HEK293 (cell line): ENCODE results near the gene CMKLR1.

Experiments used
- CTCF ChIA-PET: fragments of 350-600 bp; formaldehyde crosslinking; extraction: SDS; loops from one replicate; lab custom pipeline; 2021; ENCODE audit warnings: antibody characterized with exemption; lab: Yijun Ruan, JAX
- POLR2A ChIA-PET: fragments of 300-600 bp; formaldehyde crosslinking; extraction: SDS; loops from one replicate; lab custom pipeline; 2020; ENCODE audit warnings: antibody characterized with exemption, inconsistent platforms; lab: Yijun Ruan, JAX
- H3K27ac ChIP-seq: fragments of 200-500 bp; sonication (Bioruptor generic); 2 replicates; pipeline ENCODE4 v1.5.1; 2014; ENCODE audit warnings: low read depth, low read length, control low read depth, inconsistent platforms; ENCODE audit errors: extremely low read depth
- H3K36me3 ChIP-seq, 2 experiments: fragments of 200-500 bp in 1 of 2; sonication (Bioruptor generic) in 1 of 2; 1 replicate in 1 of 2; 2 replicates in 1 of 2; pipeline ENCODE4 v1.5.1; 2014 to 2017; ENCODE audit warnings: inconsistent platforms in 2 of 2, low read length in 2 of 2; ENCODE audit not compliant: control insufficient read depth in 2 of 2, insufficient read depth in 1 of 2
- H3K4me1 ChIP-seq: fragments of 200-500 bp; sonication (Bioruptor generic); 2 replicates; pipeline ENCODE4 v1.5.1; 2014; ENCODE audit warnings: mild to moderate bottlenecking, low read length, inconsistent platforms; ENCODE audit not compliant: control insufficient read depth, insufficient read depth
- H3K4me3 ChIP-seq: 2 replicates; pipeline ENCODE4 v1.5.1; 2011; ENCODE audit warnings: low read depth, mild to moderate bottlenecking, control low read depth, low read length, moderate library complexity
- H3K9me3 ChIP-seq: fragments of 200-500 bp; sonication (Bioruptor generic); 2 replicates; pipeline ENCODE4 v1.5.1; 2014; ENCODE audit warnings: low read depth, low read length, inconsistent platforms; ENCODE audit not compliant: control insufficient read depth, insufficient read depth
- MZF1 ChIP-seq: fragments of 450-650 bp; formaldehyde crosslinking; IDR thresholded peaks from 2 replicates; pipeline ENCODE4 v1.5.1; 2017; ENCODE audit warnings: missing biosample characterization, missing genetic modification characterization, borderline replicate concordance
- SCRT2 ChIP-seq: fragments of 450-650 bp; formaldehyde crosslinking; IDR thresholded peaks from 2 replicates; pipeline ENCODE4 v1.5.1; 2016; ENCODE audit warnings: missing biosample characterization, missing genetic modification characterization
- ZNF132 ChIP-seq: fragments of 450-650 bp; formaldehyde crosslinking; IDR thresholded peaks from 2 replicates; pipeline ENCODE4 v1.5.1; 2017; ENCODE audit warnings: missing biosample characterization, missing genetic modification characterization, borderline replicate concordance
- ZNF211 ChIP-seq: fragments of 450-650 bp; formaldehyde crosslinking; IDR thresholded peaks from 2 replicates; pipeline ENCODE4 v1.5.1; 2016; ENCODE audit warnings: low read depth, missing biosample characterization, missing genetic modification characterization
- ZNF23 ChIP-seq: fragments of 450-650 bp; formaldehyde crosslinking; IDR thresholded peaks from 2 replicates; pipeline ENCODE4 v1.5.1; 2016; ENCODE audit warnings: missing biosample characterization, missing genetic modification characterization, borderline replicate concordance
- ZNF274 ChIP-seq, 2 experiments: fragments of 200-500 bp in 1 of 2; fragments of 450-650 bp in 1 of 2; sonication (Bioruptor generic) in 1 of 2; formaldehyde crosslinking in 1 of 2; IDR thresholded peaks; 2 replicates each; pipeline versions ENCODE4 v1.5.1 to v1.6.1; 2014 to 2016; ENCODE audit warnings: borderline replicate concordance in 1 of 2, inconsistent platforms in 1 of 2, low read length in 1 of 2, missing biosample characterization in 1 of 2, missing genetic modification characterization in 1 of 2
- ZNF37A ChIP-seq: fragments of 450-650 bp; IDR thresholded peaks from 2 replicates; pipeline ENCODE4 v1.5.1; 2018; ENCODE audit warnings: missing biosample characterization, missing genetic modification characterization
- ZNF501 ChIP-seq: fragments of 450-650 bp; formaldehyde crosslinking; IDR thresholded peaks from 2 replicates; pipeline ENCODE4 v1.5.1; 2016; ENCODE audit warnings: missing biosample characterization, missing genetic modification characterization
- ZNF555 ChIP-seq: fragments of 450-650 bp; formaldehyde crosslinking; conservative IDR thresholded peaks from 2 replicates; pipeline ENCODE4 v1.5.1; 2017; ENCODE audit warnings: missing biosample characterization, mild to moderate bottlenecking, missing genetic modification characterization, inconsistent platforms
- ZNF560 ChIP-seq: fragments of 450-650 bp; formaldehyde crosslinking; IDR thresholded peaks from 2 replicates; pipeline ENCODE4 v1.5.1; 2017; ENCODE audit warnings: missing biosample characterization, missing genetic modification characterization, borderline replicate concordance
- ZNF561 ChIP-seq: fragments of 450-650 bp; IDR thresholded peaks from 2 replicates; pipeline ENCODE4 v1.5.1; 2018; ENCODE audit warnings: missing biosample characterization, missing genetic modification characterization, borderline replicate concordance
- ZNF600 ChIP-seq: fragments of 450-650 bp; formaldehyde crosslinking; IDR thresholded peaks from 2 replicates; pipeline ENCODE4 v1.5.1; 2016; ENCODE audit warnings: missing biosample characterization, missing genetic modification characterization
- ZNF747 ChIP-seq: fragments of 450-650 bp; formaldehyde crosslinking; IDR thresholded peaks from 2 replicates; pipeline ENCODE4 v1.5.1; 2016; ENCODE audit warnings: missing biosample characterization, missing genetic modification characterization
- ZSCAN23 ChIP-seq: fragments of 450-650 bp; formaldehyde crosslinking; IDR thresholded peaks from 2 replicates; pipeline ENCODE4 v1.5.1; 2016; ENCODE audit warnings: missing biosample characterization, missing genetic modification characterization
- TF ChIP-seq, protein P1 (sequence below): fragments of 450-650 bp; formaldehyde crosslinking; conservative IDR thresholded peaks from 2 replicates; pipeline ENCODE4 v1.5.1; 2016; ENCODE audit warnings: low read depth, missing biosample characterization, missing genetic modification characterization

The CMKLR1 gene

DNA sequence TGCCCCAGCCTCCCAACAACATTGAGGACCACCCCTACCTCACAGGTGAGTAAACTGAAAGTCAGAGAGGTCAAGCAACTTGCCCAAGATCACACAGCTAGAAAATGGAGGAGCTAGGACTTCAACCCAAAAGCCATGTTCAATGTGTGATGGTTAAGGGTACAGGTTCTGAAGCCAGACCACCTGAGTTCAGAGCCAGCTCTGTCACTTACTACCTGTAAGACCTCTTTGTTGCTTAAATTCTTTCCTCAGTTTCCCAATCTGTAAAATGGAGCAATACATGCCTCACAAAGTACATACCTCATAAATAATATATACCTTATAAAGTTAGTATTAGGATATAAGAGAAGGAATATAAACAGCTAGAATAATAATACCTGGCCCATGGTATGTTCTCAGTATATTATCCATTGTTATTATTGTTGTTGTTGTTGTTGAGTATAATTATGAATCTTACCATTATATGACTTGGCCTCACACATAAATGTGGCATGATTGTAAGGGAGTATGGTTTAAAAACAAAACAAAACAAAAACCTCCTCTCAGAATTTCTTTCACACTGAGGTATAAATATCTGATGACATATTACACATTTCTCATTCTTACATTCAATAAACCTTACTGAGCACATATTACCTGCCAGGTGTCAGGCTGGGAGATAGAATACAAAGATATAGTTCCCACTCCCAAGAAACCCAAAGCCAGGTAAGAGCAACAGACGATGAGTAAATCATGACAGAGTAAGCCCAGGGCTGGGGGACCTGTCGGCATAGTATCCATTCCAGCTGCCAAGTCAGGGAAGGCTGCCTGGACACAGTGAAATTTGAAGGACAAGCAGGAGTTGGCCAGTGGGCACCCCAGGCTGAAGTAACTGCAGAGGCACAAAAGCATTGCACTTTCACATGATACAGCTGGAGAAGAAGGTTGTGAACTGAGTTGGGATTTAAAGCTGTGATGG, 19.6 kb downstream of the CMKLR1 start (continued):
- TF ChIP-seq ZSCAN23 (tag by site-specific recombination) (no peak), ZNF747 (tag by site-specific recombination) (no peak), MZF1 (tag by site-specific recombination) (no peak)

DNA sequence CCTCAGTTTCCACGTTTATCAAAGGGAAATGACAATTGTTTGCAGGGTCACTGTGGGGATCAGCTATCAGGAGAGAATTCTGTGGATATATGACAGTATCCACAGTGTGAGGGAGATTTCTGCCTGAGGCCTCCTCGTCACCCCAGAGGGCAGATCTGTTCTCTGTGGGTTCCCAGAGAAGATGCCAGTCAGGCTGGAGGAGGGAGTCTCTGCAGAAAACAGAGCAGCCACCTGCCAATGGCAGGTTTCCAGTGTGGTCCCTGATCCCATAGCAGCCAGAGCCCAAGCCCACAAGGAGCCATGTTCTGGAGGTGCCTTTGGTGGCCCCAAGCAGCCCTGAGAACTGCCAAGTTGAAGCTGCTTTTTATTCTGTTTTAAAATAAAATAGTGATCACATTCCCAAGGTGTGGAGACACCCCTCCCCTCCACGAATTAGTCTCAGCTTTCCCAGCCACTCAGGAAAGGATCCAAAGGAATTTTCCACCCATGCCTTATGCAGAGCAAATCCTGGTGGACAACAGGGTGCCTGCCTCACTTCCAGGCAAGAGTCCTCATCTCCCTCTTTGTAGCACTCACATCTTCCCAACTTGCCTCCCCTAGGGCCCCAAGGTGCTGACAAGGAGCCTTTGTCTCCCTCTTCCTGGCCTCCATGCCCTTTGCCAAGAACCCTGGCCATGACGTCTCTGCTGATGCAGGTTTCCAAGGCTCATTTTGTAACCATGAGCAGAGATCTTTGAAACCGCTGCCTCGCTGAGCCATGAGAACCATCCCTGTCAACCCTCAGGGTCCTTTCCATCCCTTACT, 20.4 kb downstream of the CMKLR1 start:
- no peak for TF ChIP-seq ZNF274 (IDR thresholded peaks at IDR 0.05; ENCODE audit: low read length)
- TF ChIP-seq ZNF274 (tag by site-specific recombination; IDR thresholded peaks at IDR 0.05; ENCODE audit: borderline replicate concordance) = no peak
- TF ChIP-seq ZNF211 (tag by site-specific recombination) = no peak
- no peak for TF ChIP-seq ZNF555 (tag by site-specific recombination)
- no peak for TF ChIP-seq ZNF37A (tag by site-specific recombination)
- TF ChIP-seq, protein P1, sequence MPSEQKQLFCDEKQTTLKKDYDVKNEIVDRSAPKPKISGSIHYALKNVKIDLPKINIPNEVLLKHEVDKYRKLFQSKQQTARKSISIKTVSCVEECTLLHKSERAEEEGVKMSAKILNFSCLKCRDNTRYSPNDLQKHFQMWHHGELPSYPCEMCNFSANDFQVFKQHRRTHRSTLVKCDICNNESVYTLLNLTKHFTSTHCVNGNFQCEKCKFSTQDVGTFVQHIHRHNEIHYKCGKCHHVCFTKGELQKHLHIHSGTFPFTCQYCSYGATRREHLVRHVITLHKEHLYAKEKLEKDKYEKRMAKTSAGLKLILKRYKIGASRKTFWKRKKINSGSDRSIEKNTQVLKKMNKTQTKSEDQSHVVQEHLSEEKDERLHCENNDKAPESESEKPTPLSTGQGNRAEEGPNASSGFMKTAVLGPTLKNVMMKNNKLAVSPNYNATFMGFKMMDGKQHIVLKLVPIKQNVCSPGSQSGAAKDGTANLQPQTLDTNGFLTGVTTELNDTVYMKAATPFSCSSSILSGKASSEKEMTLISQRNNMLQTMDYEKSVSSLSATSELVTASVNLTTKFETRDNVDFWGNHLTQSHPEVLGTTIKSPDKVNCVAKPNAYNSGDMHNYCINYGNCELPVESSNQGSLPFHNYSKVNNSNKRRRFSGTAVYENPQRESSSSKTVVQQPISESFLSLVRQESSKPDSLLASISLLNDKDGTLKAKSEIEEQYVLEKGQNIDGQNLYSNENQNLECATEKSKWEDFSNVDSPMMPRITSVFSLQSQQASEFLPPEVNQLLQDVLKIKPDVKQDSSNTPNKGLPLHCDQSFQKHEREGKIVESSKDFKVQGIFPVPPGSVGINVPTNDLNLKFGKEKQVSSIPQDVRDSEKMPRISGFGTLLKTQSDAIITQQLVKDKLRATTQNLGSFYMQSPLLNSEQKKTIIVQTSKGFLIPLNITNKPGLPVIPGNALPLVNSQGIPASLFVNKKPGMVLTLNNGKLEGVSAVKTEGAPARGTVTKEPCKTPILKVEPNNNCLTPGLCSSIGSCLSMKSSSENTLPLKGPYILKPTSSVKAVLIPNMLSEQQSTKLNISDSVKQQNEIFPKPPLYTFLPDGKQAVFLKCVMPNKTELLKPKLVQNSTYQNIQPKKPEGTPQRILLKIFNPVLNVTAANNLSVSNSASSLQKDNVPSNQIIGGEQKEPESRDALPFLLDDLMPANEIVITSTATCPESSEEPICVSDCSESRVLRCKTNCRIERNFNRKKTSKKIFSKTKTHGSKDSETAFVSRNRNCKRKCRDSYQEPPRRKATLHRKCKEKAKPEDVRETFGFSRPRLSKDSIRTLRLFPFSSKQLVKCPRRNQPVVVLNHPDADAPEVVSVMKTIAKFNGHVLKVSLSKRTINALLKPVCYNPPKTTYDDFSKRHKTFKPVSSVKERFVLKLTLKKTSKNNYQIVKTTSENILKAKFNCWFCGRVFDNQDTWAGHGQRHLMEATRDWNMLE (tag by site-specific recombination) = no peak
- TF ChIP-seq ZNF560 (tag by site-specific recombination) = no peak
- no peak for TF ChIP-seq ZNF23 (tag by site-specific recombination)
- no peak for TF ChIP-seq SCRT2 (tag by site-specific recombination)
- TF ChIP-seq ZNF600 = no peak
- TF ChIP-seq ZNF501 (tag by site-specific recombination) = no peak
- TF ChIP-seq ZNF132 (tag by site-specific recombination) = no peak
- no peak for TF ChIP-seq ZNF561 (tag by site-specific recombination)
- TF ChIP-seq, all 188 proteins: peak for 0
- POLR2A ChIA-PET = no interaction called here
- no peaks in the 10 kb centered on the region for H3K36me3 ChIP-seq
- H3K4me3 ChIP-seq = no peak overlapping the region
- H3K27ac ChIP-seq = no peak overlapping the region
- CTCF ChIA-PET = interaction anchor here (0.6 to 0.7 kb wide), 2 partner anchors 19 to 169 kb away, joined by 3 to 4 read pairs; no protein-coding TSS in a partner anchor
- no peaks in the 10 kb centered on the region for H3K4me1 ChIP-seq
- no peaks in the 10 kb centered on the region for H3K9me3 ChIP-seq
